HEK293T (cell line): ENCODE data around the gene UMODL1.

Experiments
- ARNT ChIP-seq: fragments of 450-650 bp; IDR thresholded peaks from 2 replicates; pipeline ENCODE4 v1.6.1; 2017; ENCODE audit warnings: mild to moderate bottlenecking
- BHLHE40 ChIP-seq: fragments of 450-650 bp; IDR thresholded peaks from 2 replicates; pipeline ENCODE4 v1.6.1; 2016; ENCODE audit warnings: mild to moderate bottlenecking, moderate library complexity, borderline replicate concordance
- ELF4 ChIP-seq: fragments of 450-650 bp; IDR thresholded peaks from 2 replicates; pipeline ENCODE4 v1.6.1; 2017; ENCODE audit warnings: antibody characterized with exemption
- FOXM1 ChIP-seq: fragments of 450-650 bp; IDR thresholded peaks from 2 replicates; pipeline ENCODE4 v1.6.1; 2017; ENCODE audit warnings: mild to moderate bottlenecking, borderline replicate concordance
- HDGF ChIP-seq: fragments of 450-650 bp; IDR thresholded peaks from 2 replicates; pipeline ENCODE4 v1.6.1; 2017; ENCODE audit warnings: antibody characterized with exemption, borderline replicate concordance
- L3MBTL2 ChIP-seq: fragments of 450-650 bp; conservative IDR thresholded peaks from 2 replicates; pipeline ENCODE4 v1.6.1; 2016; ENCODE audit warnings: mild to moderate bottlenecking
- LEF1 ChIP-seq: fragments of 450-650 bp; IDR thresholded peaks from 2 replicates; pipeline ENCODE4 v1.6.1; 2017; ENCODE audit warnings: mild to moderate bottlenecking, borderline replicate concordance
- NFRKB ChIP-seq: fragments of 450-650 bp; IDR thresholded peaks from 2 replicates; pipeline ENCODE4 v1.6.1; 2016; ENCODE audit warnings: mild to moderate bottlenecking, moderate library complexity
- SP1 ChIP-seq: fragments of 450-650 bp; IDR thresholded peaks from 2 replicates; pipeline ENCODE4 v1.6.1; 2017
- SUZ12 ChIP-seq: fragments of 450-650 bp; IDR thresholded peaks from 2 replicates; pipeline ENCODE4 v1.6.1; 2016; ENCODE audit warnings: mild to moderate bottlenecking
- ZNF384 ChIP-seq: fragments of 450-650 bp; IDR thresholded peaks from 2 replicates; pipeline ENCODE4 v1.6.1; 2016

GRCh38 chr21:42188663-42189062 lies 117.5 kb downstream of the UMODL1 start:
- TF ChIP-seq ELF4 (no peak), BHLHE40 (no peak), HDGF (no peak), FOXM1 (no peak), ZNF384 (no peak), ARNT (no peak), SP1 (no peak), LEF1 (no peak), NFRKB (no peak), SUZ12 (no peak), L3MBTL2 (no peak)
